NOMO-1 treated with DMSO at 0.1 percent for 48 hours (cell line): ENCODE measurements around the gene UPF1.

Source experiments
- DNase-seq: peaks from one replicate; lab custom pipeline; 2025; ENCODE audit not compliant: unreplicated experiment; lab: John Stamatoyannopoulos, UW

Gene UPF1

GRCh38 chr19:18855647-18856384 is 24.1 kb downstream of the UPF1 start:
- no peak for DNase-seq

GRCh38 chr19:18856385-18857126 is 24.8 kb downstream of the UPF1 start:
- no peak for DNase-seq

- no peak for DNase-seq
Observed at GRCh38 chr19:18857223-18857622, 25.5 kb downstream of the UPF1 start.

GRCh38 chr19:18858906-18859646 is 27.3 kb downstream of the UPF1 start:
- DNase-seq = no peak

- no peak for DNase-seq
Observed at GRCh38 chr19:18859676-18860301, 28.0 kb downstream of the UPF1 start.

GRCh38 chr19:18860302-18860700 is 28.5 kb downstream of the UPF1 start:
- no peak for DNase-seq

- DNase-seq = no peak
Observed at GRCh38 chr19:18860725-18861124, 29.0 kb downstream of the UPF1 start.

- peak; percentile 72 for DNase-seq
Observed at GRCh38 chr19:18861235-18861634, 29.5 kb downstream of the UPF1 start.

- DNase-seq = no peak
Observed at GRCh38 chr19:18861917-18862316, 30.2 kb downstream of the UPF1 start.

GRCh38 chr19:18862976-18863842 is 31.4 kb downstream of the UPF1 start:
- DNase-seq = no peak

GRCh38 chr19:18863843-18864362 is 32.1 kb downstream of the UPF1 start:
- DNase-seq = no peak

GRCh38 chr19:18865106-18865972 is 33.6 kb downstream of the UPF1 start:
- DNase-seq = no peak

GRCh38 chr19:18865973-18866799 is 34.4 kb downstream of the UPF1 start:
- DNase-seq = peak; percentile 38

- DNase-seq = no peak
Observed at GRCh38 chr19:18866800-18867123, 35.0 kb downstream of the UPF1 start.

- DNase-seq = no peak
Observed at GRCh38 chr19:18867199-18867598, 35.4 kb downstream of the UPF1 start.

GRCh38 chr19:18867751-18868150 is 36.0 kb downstream of the UPF1 start:
- no peak for DNase-seq

GRCh38 chr19:18868380-18869022 is 36.7 kb downstream of the UPF1 start:
- no peak for DNase-seq

GRCh38 chr19:18869023-18869618 is 37.4 kb downstream of the UPF1 start:
- DNase-seq = no peak
